ENCODE measurements around the gene COL4A2. TPM values are rescaled to one million over a fixed set of nuclear protein-coding genes. Genes with fewer than 3 reads are reported as not detected.

The COL4A2 gene
- total RNA-seq, 1 donor, result 0.21 TPM

GRCh38 chr13:110552767-110553166, 245.7 kb downstream of the COL4A2 start:
- no peaks in the 10 kb centered on the region for H3K9me3 ChIP-seq (ENCODE audit: low read depth, low read length)
- no peak overlapping the region for H3K4me3 ChIP-seq (ENCODE audit: low read length)
- H3K27me3 ChIP-seq (ENCODE audit: insufficient read depth, low read length), result no peaks in the 10 kb centered on the region
- peaks cover 14% of the 10 kb centered on the region for H3K4me1 ChIP-seq (ENCODE audit: insufficient read depth, low read length)

GRCh38 chr13:110553417-110553816, 246.3 kb downstream of the COL4A2 start:
- H3K4me1 ChIP-seq (ENCODE audit: insufficient read depth, low read length), result peaks cover 14% of the 10 kb centered on the region
- H3K27me3 ChIP-seq (ENCODE audit: insufficient read depth, low read length), result no peaks in the 10 kb centered on the region
- H3K9me3 ChIP-seq (ENCODE audit: low read depth, low read length), result no peaks in the 10 kb centered on the region
- no peak overlapping the region for H3K4me3 ChIP-seq (ENCODE audit: low read length)

GRCh38 chr13:110554227-110554836, 247.2 kb downstream of the COL4A2 start:
- peaks cover 20% of the 10 kb centered on the region for H3K4me1 ChIP-seq (ENCODE audit: insufficient read depth, low read length)
- no peak overlapping the region for H3K4me3 ChIP-seq (ENCODE audit: low read length)
- no peaks in the 10 kb centered on the region for H3K27me3 ChIP-seq (ENCODE audit: insufficient read depth, low read length)
- no peaks in the 10 kb centered on the region for H3K9me3 ChIP-seq (ENCODE audit: low read depth, low read length)

GRCh38 chr13:110554946-110555345, 247.9 kb downstream of the COL4A2 start:
- H3K9me3 ChIP-seq (ENCODE audit: low read depth, low read length), result no peaks in the 10 kb centered on the region
- no peaks in the 10 kb centered on the region for H3K27me3 ChIP-seq (ENCODE audit: insufficient read depth, low read length)
- H3K4me1 ChIP-seq (ENCODE audit: insufficient read depth, low read length), result peaks cover 24% of the 10 kb centered on the region
- H3K4me3 ChIP-seq (ENCODE audit: low read length), result no peak overlapping the region

GRCh38 chr13:110555601-110556223, 248.6 kb downstream of the COL4A2 start:
- no peaks in the 10 kb centered on the region for H3K27me3 ChIP-seq (ENCODE audit: insufficient read depth, low read length)
- H3K4me3 ChIP-seq (ENCODE audit: low read length), result no peak overlapping the region
- peaks cover 29% of the 10 kb centered on the region for H3K4me1 ChIP-seq (ENCODE audit: insufficient read depth, low read length)
- H3K9me3 ChIP-seq (ENCODE audit: low read depth, low read length), result no peaks in the 10 kb centered on the region

- no peaks in the 10 kb centered on the region for H3K9me3 ChIP-seq (ENCODE audit: low read depth, low read length)
- peaks cover 33% of the 10 kb centered on the region for H3K4me1 ChIP-seq (ENCODE audit: insufficient read depth, low read length)
- H3K27me3 ChIP-seq (ENCODE audit: insufficient read depth, low read length), result no peaks in the 10 kb centered on the region
- H3K4me3 ChIP-seq (ENCODE audit: low read length), result no peak overlapping the region
Measured at GRCh38 chr13:110556224-110556606, 249.1 kb downstream of the COL4A2 start.

GRCh38 chr13:110557082-110557481, 250.0 kb downstream of the COL4A2 start:
- no peak overlapping the region for H3K4me3 ChIP-seq (ENCODE audit: low read length)
- peaks cover 35% of the 10 kb centered on the region for H3K4me1 ChIP-seq (ENCODE audit: insufficient read depth, low read length)
- no peaks in the 10 kb centered on the region for H3K9me3 ChIP-seq (ENCODE audit: low read depth, low read length)
- no peaks in the 10 kb centered on the region for H3K27me3 ChIP-seq (ENCODE audit: insufficient read depth, low read length)

- no peaks in the 10 kb centered on the region for H3K9me3 ChIP-seq (ENCODE audit: low read depth, low read length)
- no peak overlapping the region for H3K4me3 ChIP-seq (ENCODE audit: low read length)
- H3K4me1 ChIP-seq (ENCODE audit: insufficient read depth, low read length), result peaks cover 41% of the 10 kb centered on the region
- no peaks in the 10 kb centered on the region for H3K27me3 ChIP-seq (ENCODE audit: insufficient read depth, low read length)
Measured at GRCh38 chr13:110557610-110558305, 250.7 kb downstream of the COL4A2 start.

- Histone ChIP-seq H3K9me3 (ENCODE audit: low read depth, low read length) (no peaks in the 10 kb centered on the region), H3K4me1 (ENCODE audit: insufficient read depth, low read length) (peaks cover 48% of the 10 kb centered on the region), H3K4me3 (ENCODE audit: low read length) (no peak overlapping the region), H3K27me3 (ENCODE audit: insufficient read depth, low read length) (no peaks in the 10 kb centered on the region)
Measured at GRCh38 chr13:110559429-110559943, 252.4 kb downstream of the COL4A2 start.

- Histone ChIP-seq H3K27me3 (ENCODE audit: insufficient read depth, low read length) (no peaks in the 10 kb centered on the region), H3K9me3 (ENCODE audit: low read depth, low read length) (no peaks in the 10 kb centered on the region), H3K4me3 (ENCODE audit: low read length) (no peak overlapping the region), H3K4me1 (ENCODE audit: insufficient read depth, low read length) (peaks cover 48% of the 10 kb centered on the region)
Measured at GRCh38 chr13:110559986-110560385, 252.9 kb downstream of the COL4A2 start.

- H3K27me3 ChIP-seq (ENCODE audit: insufficient read depth, low read length), result no peaks in the 10 kb centered on the region
- H3K4me1 ChIP-seq (ENCODE audit: insufficient read depth, low read length), result peaks cover 42% of the 10 kb centered on the region
- peak overlapping the region; percentile 68 for H3K4me3 ChIP-seq (ENCODE audit: low read length)
- H3K9me3 ChIP-seq (ENCODE audit: low read depth, low read length), result no peaks in the 10 kb centered on the region
Measured at GRCh38 chr13:110560601-110561343, 253.7 kb downstream of the COL4A2 start.

GRCh38 chr13:110561344-110562035, 254.4 kb downstream of the COL4A2 start, which contains the start of gene RAB20:
Gene RAB20 (minus strand): TSS chr13:110561722. CDS start chr13:110561519, 203 bp downstream.
- Histone ChIP-seq H3K27me3 (ENCODE audit: insufficient read depth, low read length) (no peaks in the 10 kb centered on the region), H3K9me3 (ENCODE audit: low read depth, low read length) (no peaks in the 10 kb centered on the region), H3K4me1 (ENCODE audit: insufficient read depth, low read length) (peaks cover 35% of the 10 kb centered on the region), H3K4me3 (ENCODE audit: low read length) (peak within 1 kb of the TSS; percentile 68)

- Histone ChIP-seq H3K27me3 (ENCODE audit: insufficient read depth, low read length) (no peaks in the 10 kb centered on the region), H3K4me3 (ENCODE audit: low read length) (peak overlapping the region; percentile 68), H3K9me3 (ENCODE audit: low read depth, low read length) (no peaks in the 10 kb centered on the region), H3K4me1 (ENCODE audit: insufficient read depth, low read length) (peaks cover 34% of the 10 kb centered on the region)
Measured at GRCh38 chr13:110562036-110562597, 255.0 kb downstream of the COL4A2 start.
